Body of pancreas (tissue), 4 donors: Measurements from ENCODE around the gene ARF1.

ENCODE experiments used
- CTCF ChIP-seq, 7 experiments: fragments of 450-650 bp in 4 of 7; fragments of 200-600 bp in 3 of 7; sonication (generic) in 3 of 7; IDR thresholded peaks; one replicate each; pipeline ENCODE4 v1.5.1; 2016 to 2019; ENCODE audit warnings: antibody characterized with exemption in 7 of 7
- POLR2A ChIP-seq, 3 donors: fragments of 450-650 bp; IDR thresholded peaks; one replicate each; pipeline ENCODE4 v1.6.1; 2016; ENCODE audit warnings: antibody characterized with exemption in 3 of 3, mild to moderate bottlenecking in 2 of 3

- TF ChIP-seq CTCF (IDR thresholded peaks at IDR 0.05) (no peak), POLR2A (IDR thresholded peaks at IDR 0.05) (no peak)
Observed at GRCh38 chr1:228041316-228041715, 41.2 kb upstream of the ARF1 start.
